ENCODE results near the gene GUCY1A2. TPM values are rescaled to one million over a fixed set of nuclear protein-coding genes. Genes with fewer than 3 reads are reported as not detected.
"Not testable (repeated sequence)": the region's sequence is repeated elsewhere in the genome, so short reads cannot be mapped to it uniquely, and the experiment has no call there.

GUCY1A2 gene
- total RNA-seq, 2 donors from 2014 or later = 4.4 to 6.3 TPM

DNA sequence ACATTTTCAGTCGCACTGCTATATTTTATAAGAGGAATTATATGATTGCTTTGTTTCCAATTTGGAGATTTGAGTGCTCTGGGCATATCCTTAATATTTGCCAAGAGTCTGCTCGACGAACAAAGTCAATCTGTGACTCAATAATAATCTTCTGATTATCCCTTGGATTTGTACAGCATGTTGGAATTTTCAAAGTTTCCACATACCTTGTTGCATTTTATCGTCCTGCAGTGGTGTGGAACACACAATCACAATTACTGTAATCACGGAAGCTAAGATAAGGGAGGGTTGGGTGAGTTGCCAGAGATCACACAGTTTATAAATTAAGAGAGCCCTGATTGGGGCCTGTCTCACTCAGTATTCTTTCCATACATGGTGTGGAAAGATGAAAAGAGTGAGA, 189.3 kb downstream of the GUCY1A2 start:
- ATAC-seq (no peak), DNase-seq (no peak)
- Histone ChIP-seq H3K27me3 (no peaks in the 10 kb centered on the region), H3K4me1 (no peaks in the 10 kb centered on the region), H3K36me3 (replicated peaks in 1 of 2; ENCODE audit: insufficient read depth in 1 of 2, low read depth in 2 of 2) (no peaks in the 10 kb centered on the region), H3K27ac (no peak overlapping the region), H3K4me3 (no peak overlapping the region), H3K9me3 (peaks cover 0 to 4% (median 0%) of the 10 kb centered on the region in 3 donors)
- WGBS, 2 donors = 37% methylated on average over 5 of the region's 5 CpGs
- TF ChIP-seq, protein P1, sequence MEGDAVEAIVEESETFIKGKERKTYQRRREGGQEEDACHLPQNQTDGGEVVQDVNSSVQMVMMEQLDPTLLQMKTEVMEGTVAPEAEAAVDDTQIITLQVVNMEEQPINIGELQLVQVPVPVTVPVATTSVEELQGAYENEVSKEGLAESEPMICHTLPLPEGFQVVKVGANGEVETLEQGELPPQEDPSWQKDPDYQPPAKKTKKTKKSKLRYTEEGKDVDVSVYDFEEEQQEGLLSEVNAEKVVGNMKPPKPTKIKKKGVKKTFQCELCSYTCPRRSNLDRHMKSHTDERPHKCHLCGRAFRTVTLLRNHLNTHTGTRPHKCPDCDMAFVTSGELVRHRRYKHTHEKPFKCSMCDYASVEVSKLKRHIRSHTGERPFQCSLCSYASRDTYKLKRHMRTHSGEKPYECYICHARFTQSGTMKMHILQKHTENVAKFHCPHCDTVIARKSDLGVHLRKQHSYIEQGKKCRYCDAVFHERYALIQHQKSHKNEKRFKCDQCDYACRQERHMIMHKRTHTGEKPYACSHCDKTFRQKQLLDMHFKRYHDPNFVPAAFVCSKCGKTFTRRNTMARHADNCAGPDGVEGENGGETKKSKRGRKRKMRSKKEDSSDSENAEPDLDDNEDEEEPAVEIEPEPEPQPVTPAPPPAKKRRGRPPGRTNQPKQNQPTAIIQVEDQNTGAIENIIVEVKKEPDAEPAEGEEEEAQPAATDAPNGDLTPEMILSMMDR (IDR thresholded peaks at IDR 0.05) = no peak
- no peak for TF ChIP-seq POLR2A (IDR thresholded peaks at IDR 0.05)
- intact Hi-C loops (cut with DNase I) = no loop called here

DNA sequence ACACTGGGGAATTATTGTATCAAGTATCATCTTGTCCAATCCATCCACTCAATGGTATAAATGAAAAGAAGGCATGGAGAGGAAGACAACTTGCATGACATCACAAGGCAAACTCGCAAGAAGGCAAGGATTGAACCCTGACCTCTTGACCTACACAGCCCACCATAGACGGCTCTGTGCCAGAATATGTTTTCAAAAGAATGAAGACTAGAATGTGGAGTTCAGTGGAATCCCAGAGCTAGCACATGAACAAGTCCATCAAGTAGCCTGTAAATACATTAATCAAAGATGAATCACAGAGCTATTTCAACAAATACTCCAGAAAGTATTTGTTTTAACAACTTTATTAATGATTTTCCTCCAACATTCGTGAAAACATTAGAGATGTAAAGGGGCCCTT, 189.7 kb downstream of the GUCY1A2 start:
- no peak for ATAC-seq
- no peak overlapping the region for H3K27ac ChIP-seq
- intact Hi-C loops (cut with DNase I) = no loop called here

DNA sequence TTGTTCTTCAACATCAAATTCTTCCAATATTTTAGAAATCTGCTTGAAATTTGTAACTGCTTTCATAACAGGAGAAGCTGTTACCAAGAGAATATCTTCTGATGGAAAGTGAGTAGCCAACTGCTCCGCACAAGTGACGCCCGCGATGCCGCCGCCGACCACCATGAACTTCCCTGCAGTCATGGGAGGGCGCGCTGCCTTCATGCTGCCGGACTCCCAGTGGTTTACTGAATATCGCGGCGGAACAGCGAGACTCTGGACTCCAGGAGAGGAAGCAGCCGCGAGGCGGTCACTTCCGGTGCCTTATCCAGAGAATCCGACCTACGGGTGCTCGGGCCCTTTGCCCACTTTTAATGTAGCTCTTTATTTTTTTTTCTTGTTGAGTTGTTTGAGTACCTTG, 190.6 kb downstream of the GUCY1A2 start:
- H3K4me3 ChIP-seq = no peak overlapping the region
- TF ChIP-seq, protein P1 (IDR thresholded peaks at IDR 0.05) = no peak
- no peak for TF ChIP-seq POLR2A (IDR thresholded peaks at IDR 0.05)
- no peaks in the 10 kb centered on the region for H3K36me3 ChIP-seq (replicated peaks in 1 of 2; ENCODE audit: insufficient read depth in 1 of 2, low read depth in 2 of 2)
- no peaks in the 10 kb centered on the region for H3K4me1 ChIP-seq
- DNase-seq (peak in 2 of 4 donors; percentile 4 to 7), ATAC-seq (peak; percentile 33)
- H3K27me3 ChIP-seq = no peaks in the 10 kb centered on the region
- H3K9me3 ChIP-seq = peaks cover 0 to 4% (median 0%) of the 10 kb centered on the region in 3 donors
- intact Hi-C loops (cut with DNase I) = no loop called here
- WGBS, 2 donors = 91 to 96% methylated on average over 21 of the region's 21 CpGs
- no peak overlapping the region for H3K27ac ChIP-seq

More for the DNA sequence above, 189.7 kb downstream of the GUCY1A2 start:
- H3K9me3 ChIP-seq = peaks cover 0 to 4% (median 0%) of the 10 kb centered on the region in 3 donors
- H3K4me1 ChIP-seq = no peaks in the 10 kb centered on the region
- TF ChIP-seq POLR2A (IDR thresholded peaks at IDR 0.05) = no peak
- TF ChIP-seq, protein P1 (IDR thresholded peaks at IDR 0.05) = no peak
- DNase-seq = no peak
- no peaks in the 10 kb centered on the region for H3K36me3 ChIP-seq (replicated peaks in 1 of 2; ENCODE audit: insufficient read depth in 1 of 2, low read depth in 2 of 2)
- no peak overlapping the region for H3K4me3 ChIP-seq
- WGBS, 2 donors = 43 to 48% methylated on average over 3 of the region's 3 CpGs
- no peaks in the 10 kb centered on the region for H3K27me3 ChIP-seq

DNA sequence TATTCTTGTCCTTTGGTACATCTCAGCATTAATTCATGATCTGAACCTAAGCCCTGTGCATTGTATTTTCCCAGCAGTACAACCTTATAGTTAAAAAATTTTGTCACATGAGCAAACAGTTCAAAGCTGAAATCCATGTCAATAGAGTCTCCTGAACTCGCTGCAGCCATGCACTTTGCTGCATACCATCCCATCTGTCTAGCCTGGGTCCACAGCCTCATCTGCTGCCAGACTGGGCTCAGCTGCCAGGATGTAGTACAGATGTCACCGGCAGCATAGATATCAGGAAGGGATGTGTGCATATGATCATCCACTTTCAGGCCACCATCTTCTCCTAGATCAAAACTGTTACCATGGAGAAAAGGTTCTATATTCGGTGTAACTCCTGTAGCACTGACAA, 191.7 kb downstream of the GUCY1A2 start:
- H3K36me3 ChIP-seq (replicated peaks in 1 of 2; ENCODE audit: insufficient read depth in 1 of 2, low read depth in 2 of 2); H3K4me1 ChIP-seq; H3K4me3 ChIP-seq; H3K27ac ChIP-seq; ATAC-seq; H3K9me3 ChIP-seq; intact Hi-C loops (cut with DNase I); DNase-seq; H3K27me3 ChIP-seq: not testable (repeated sequence)
- 79 to 82% methylated on average over 3 of the region's 3 CpGs for WGBS, 2 donors

DNA sequence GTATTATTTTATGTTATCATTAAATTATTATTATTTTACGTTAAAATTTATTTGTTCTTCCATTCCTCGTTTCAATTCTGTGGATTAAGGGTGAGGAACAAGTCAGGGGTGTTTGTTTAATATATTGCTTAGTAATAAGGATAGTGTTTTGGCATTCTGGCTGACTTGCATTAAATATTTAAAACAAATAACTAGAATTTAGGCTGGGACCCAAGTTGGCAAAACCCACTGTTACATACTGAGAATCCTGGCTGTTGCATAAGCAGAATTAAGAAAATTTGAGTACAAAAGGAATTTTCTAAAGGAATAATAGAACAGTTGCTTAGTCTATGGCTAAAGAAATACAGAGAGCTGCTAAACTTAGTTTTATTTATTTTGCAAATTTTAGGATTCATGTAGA, 196.4 kb downstream of the GUCY1A2 start:
- Histone ChIP-seq H3K9me3 (no peaks in the 10 kb centered on the region), H3K4me1 (no peaks in the 10 kb centered on the region), H3K4me3 (no peak overlapping the region), H3K36me3 (replicated peaks in 1 of 2; ENCODE audit: insufficient read depth in 1 of 2, low read depth in 2 of 2) (no peaks in the 10 kb centered on the region), H3K27ac (no peak overlapping the region), H3K27me3 (no peaks in the 10 kb centered on the region)
- ATAC-seq (no peak), DNase-seq (no peak)
- TF ChIP-seq POLR2A (IDR thresholded peaks at IDR 0.05) = no peak
- TF ChIP-seq, protein P1 (IDR thresholded peaks at IDR 0.05) = no peak
- intact Hi-C loops (cut with DNase I) = no loop called here
- WGBS, 2 donors = 63% methylated on average over 2 of the region's 2 CpGs

Measured in body of pancreas (tissue), 4 donors.